DOHH2 (cell line): ENCODE results near the gene KCNK3.

Experiments used
- H3F3A ChIP-seq: fragments of 200-600 bp; sonication (generic), shearing (Covaris generic); 2 replicates; pipeline ENCODE4 v1.6.0; 2016; ENCODE audit warnings: antibody characterized with exemption, mild to moderate bottlenecking; ENCODE audit not compliant: control insufficient read depth, insufficient read depth
- H3K27ac ChIP-seq: fragments of 200-600 bp; sonication (generic); 2 replicates; pipeline ENCODE4 v1.5.1; 2014; ENCODE audit warnings: low read depth, mild to moderate bottlenecking, low read length, moderate library complexity
- H3K27me3 ChIP-seq: fragments of 200-600 bp; sonication (generic); 2 replicates; pipeline ENCODE4 v1.6.1; 2014; ENCODE audit warnings: mild to moderate bottlenecking, low read length, mixed read lengths; ENCODE audit not compliant: control insufficient read depth
- H3K36me3 ChIP-seq: fragments of 200-600 bp; sonication (generic); 2 replicates; pipeline ENCODE4 v1.6.1; 2014; ENCODE audit warnings: mild to moderate bottlenecking, low read length, moderate library complexity, mixed read lengths; ENCODE audit not compliant: control insufficient read depth
- H3K4me1 ChIP-seq: fragments of 200-600 bp; sonication (generic); 2 replicates; pipeline ENCODE4 v1.6.1; 2014; ENCODE audit warnings: mild to moderate bottlenecking, low read length, mixed read lengths; ENCODE audit not compliant: control insufficient read depth
- H3K4me2 ChIP-seq: fragments of 200-600 bp; sonication (generic); 2 replicates; pipeline ENCODE4 v1.6.0; 2014; ENCODE audit warnings: mild to moderate bottlenecking, low read length, moderate library complexity
- H3K4me3 ChIP-seq: fragments of 200-600 bp; sonication (generic); 2 replicates; pipeline ENCODE4 v1.5.1; 2014; ENCODE audit warnings: mild to moderate bottlenecking, low read length, mixed read lengths
- H3K79me2 ChIP-seq: fragments of 200-600 bp; sonication (generic); 2 replicates; pipeline ENCODE4 v1.6.1; 2014; ENCODE audit warnings: mild to moderate bottlenecking, low read length, mixed read lengths; ENCODE audit not compliant: control insufficient read depth
- H3K9me2 ChIP-seq: fragments of 200-600 bp; sonication (generic); replicated peaks from 2 replicates; pipeline ENCODE4 v1.6.1; 2014; ENCODE audit warnings: mild to moderate bottlenecking, low read length, mixed read lengths; ENCODE audit not compliant: control insufficient read depth
- H3K9me3 ChIP-seq: fragments of 200-600 bp; sonication (generic); 2 replicates; pipeline ENCODE4 v1.6.1; 2014; ENCODE audit warnings: antibody characterized with exemption, low read length, mixed read lengths; ENCODE audit not compliant: control insufficient read depth, insufficient read depth
- H4K20me1 ChIP-seq: fragments of 200-600 bp; sonication (generic); 2 replicates; pipeline ENCODE4 v1.6.0; 2014; ENCODE audit warnings: low read depth, mild to moderate bottlenecking, antibody characterized with exemption, low read length, moderate library complexity; ENCODE audit not compliant: control insufficient read depth, insufficient read depth
- EZH2phosphoT487 ChIP-seq: fragments of 200-600 bp; sonication (generic); IDR thresholded peaks from 2 replicates; pipeline ENCODE4 v1.6.1; 2017; ENCODE audit warnings: borderline replicate concordance, mild to moderate bottlenecking, antibody characterized with exemption, low read length, moderate library complexity, mixed read lengths
- TF ChIP-seq, protein P1 (sequence below): fragments of 200-600 bp; sonication (generic); IDR thresholded peaks from one replicate; pipeline ENCODE4 v1.5.1; 2014; ENCODE audit warnings: antibody characterized with exemption, mild to moderate bottlenecking, low read depth, low read length; ENCODE audit not compliant: poor library complexity, severe bottlenecking

KCNK3 gene

DNA sequence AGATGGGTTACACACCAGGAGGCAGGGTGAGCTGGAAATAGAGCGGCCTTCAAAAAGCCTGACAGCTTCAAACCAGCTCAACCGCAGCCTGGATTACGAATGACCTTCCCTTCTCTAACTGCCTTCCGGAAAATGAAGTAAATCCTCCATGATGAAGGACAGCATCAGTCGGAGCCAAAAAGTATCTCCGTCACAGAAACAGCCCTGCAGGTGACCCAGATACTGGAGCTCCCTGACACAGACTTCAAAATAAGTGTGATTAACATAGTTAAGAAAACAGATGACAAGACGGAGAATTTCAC, 41.1 kb upstream of the KCNK3 start:
- peaks cover 7% of the 10 kb centered on the region for H3K27me3 ChIP-seq
- no peak overlapping the region for H3K4me3 ChIP-seq
- no peaks in the 10 kb centered on the region for H3K9me2 ChIP-seq
- H3K27ac ChIP-seq, result no peak overlapping the region
- TF ChIP-seq, protein P1, sequence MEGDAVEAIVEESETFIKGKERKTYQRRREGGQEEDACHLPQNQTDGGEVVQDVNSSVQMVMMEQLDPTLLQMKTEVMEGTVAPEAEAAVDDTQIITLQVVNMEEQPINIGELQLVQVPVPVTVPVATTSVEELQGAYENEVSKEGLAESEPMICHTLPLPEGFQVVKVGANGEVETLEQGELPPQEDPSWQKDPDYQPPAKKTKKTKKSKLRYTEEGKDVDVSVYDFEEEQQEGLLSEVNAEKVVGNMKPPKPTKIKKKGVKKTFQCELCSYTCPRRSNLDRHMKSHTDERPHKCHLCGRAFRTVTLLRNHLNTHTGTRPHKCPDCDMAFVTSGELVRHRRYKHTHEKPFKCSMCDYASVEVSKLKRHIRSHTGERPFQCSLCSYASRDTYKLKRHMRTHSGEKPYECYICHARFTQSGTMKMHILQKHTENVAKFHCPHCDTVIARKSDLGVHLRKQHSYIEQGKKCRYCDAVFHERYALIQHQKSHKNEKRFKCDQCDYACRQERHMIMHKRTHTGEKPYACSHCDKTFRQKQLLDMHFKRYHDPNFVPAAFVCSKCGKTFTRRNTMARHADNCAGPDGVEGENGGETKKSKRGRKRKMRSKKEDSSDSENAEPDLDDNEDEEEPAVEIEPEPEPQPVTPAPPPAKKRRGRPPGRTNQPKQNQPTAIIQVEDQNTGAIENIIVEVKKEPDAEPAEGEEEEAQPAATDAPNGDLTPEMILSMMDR, result no peak
- no peak for TF ChIP-seq EZH2phosphoT487
- H3K79me2 ChIP-seq, result no peaks in the 10 kb centered on the region
- H3K4me2 ChIP-seq, result no peak overlapping the region
- no peaks in the 10 kb centered on the region for H4K20me1 ChIP-seq
- no peaks in the 10 kb centered on the region for H3F3A ChIP-seq
- no peaks in the 10 kb centered on the region for H3K4me1 ChIP-seq
- H3K36me3 ChIP-seq, result no peaks in the 10 kb centered on the region
- no peaks in the 10 kb centered on the region for H3K9me3 ChIP-seq

GRCh38 chr2:26651799-26652198, 40.7 kb upstream of the KCNK3 start:
- Histone ChIP-seq H4K20me1 (no peaks in the 10 kb centered on the region), H3K4me2 (no peak overlapping the region), H3K4me3 (no peak overlapping the region), H3K4me1 (no peaks in the 10 kb centered on the region), H3K36me3 (no peaks in the 10 kb centered on the region), H3K9me3 (no peaks in the 10 kb centered on the region), H3K27me3 (peaks cover 6% of the 10 kb centered on the region), H3K9me2 (no peaks in the 10 kb centered on the region), H3K79me2 (no peaks in the 10 kb centered on the region), H3K27ac (no peak overlapping the region), H3F3A (no peaks in the 10 kb centered on the region)
- TF ChIP-seq, protein P1, result no peak
- no peak for TF ChIP-seq EZH2phosphoT487

DNA sequence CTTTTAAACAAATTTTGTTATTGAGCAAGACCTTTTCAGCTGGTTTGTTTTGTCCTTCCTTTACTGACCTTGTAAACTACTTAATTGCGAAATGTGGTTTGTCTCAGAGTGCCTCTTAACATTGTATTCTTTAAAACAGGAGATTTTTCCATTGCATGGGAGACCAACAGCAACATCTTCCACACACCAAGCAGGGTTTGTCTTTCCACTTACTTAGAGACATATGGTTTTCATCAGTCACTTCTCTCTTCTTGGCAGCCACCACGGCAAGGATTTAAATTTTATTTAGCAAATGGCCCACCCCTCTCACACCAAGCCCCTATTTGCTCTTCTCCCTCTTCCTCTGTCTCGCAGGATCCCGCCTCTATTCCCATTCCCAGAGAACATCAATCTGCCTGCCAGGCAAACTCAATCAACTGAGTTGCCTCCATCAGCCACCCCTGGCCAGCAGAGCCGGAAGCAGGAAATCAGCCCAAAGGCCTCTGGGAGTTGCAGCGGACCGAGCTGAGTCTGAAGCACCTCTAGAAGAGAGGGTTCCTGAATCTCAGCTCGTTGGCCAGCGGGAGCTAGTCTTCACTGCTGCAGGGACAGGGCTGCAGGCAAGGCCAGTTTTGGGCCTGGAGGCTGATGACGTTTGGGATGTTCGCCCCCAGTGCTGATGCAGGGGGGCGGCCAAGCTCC, 40.0 kb upstream of the KCNK3 start:
- no peaks in the 10 kb centered on the region for H3K4me1 ChIP-seq
- no peak overlapping the region for H3K4me3 ChIP-seq
- no peaks in the 10 kb centered on the region for H3F3A ChIP-seq
- H3K27me3 ChIP-seq, result peaks cover 3% of the 10 kb centered on the region
- H3K4me2 ChIP-seq, result no peak overlapping the region
- TF ChIP-seq, protein P1, result no peak
- no peak for TF ChIP-seq EZH2phosphoT487
- no peaks in the 10 kb centered on the region for H3K79me2 ChIP-seq
- H3K27ac ChIP-seq, result no peak overlapping the region
- H3K9me3 ChIP-seq, result no peaks in the 10 kb centered on the region
- no peaks in the 10 kb centered on the region for H3K9me2 ChIP-seq
- H3K36me3 ChIP-seq, result no peaks in the 10 kb centered on the region
- no peaks in the 10 kb centered on the region for H4K20me1 ChIP-seq
